ENCODE results near the gene MPL.
A peak's percentile ranks its signal among the peaks of the same experiment; 100 is the strongest.

Gene MPL

GRCh38 chr1:43337588-43337987 lies at the start of gene MPL:
MPL (plus strand) TSS chr1:43337818; CDS start chr1:43337849, 31 bp downstream.
- no peak for DNase-seq

DNA sequence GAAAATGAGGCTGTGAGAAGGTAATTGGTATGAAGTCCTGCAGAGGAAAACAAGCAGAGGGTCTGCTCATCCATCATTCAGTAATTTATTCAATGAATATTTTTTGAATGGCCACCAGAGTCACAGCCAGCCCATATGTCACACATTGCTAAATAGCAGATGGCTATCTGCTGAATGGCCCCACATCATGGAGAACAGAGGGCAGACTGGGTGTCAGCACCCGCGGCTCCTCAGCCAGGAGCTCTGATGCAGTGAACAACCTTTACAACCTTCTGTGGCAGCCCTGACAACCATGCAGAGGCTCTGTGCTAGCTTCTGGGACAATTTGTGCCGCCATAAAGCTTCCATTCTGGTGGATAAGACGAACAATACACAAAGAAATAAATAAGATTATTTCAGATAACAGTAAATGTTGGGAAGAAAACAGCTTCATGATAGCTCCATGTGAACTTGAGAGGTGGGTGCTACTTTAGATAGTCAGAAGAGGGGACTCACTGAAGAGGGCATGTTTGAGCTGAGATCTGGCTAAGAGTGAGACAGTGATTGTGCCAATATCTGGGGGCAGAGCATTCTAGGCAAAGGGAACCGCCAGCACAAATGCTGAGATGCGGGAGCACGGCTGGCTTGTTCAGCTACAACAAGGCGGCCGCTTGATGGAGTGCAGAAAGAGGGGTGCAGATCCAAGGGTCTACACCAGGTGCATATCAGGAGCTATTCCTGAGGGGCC lies 49.4 kb upstream of the MPL start:
- no peak for DNase-seq

GRCh38 chr1:43288785-43289706 lies 48.6 kb upstream of the MPL start:
- no peak for DNase-seq

GRCh38 chr1:43292216-43292615 lies 45.4 kb upstream of the MPL start:
- no peak for DNase-seq

- DNase-seq = no peak
Observed at GRCh38 chr1:43292679-43293078, 44.9 kb upstream of the MPL start.

DNA sequence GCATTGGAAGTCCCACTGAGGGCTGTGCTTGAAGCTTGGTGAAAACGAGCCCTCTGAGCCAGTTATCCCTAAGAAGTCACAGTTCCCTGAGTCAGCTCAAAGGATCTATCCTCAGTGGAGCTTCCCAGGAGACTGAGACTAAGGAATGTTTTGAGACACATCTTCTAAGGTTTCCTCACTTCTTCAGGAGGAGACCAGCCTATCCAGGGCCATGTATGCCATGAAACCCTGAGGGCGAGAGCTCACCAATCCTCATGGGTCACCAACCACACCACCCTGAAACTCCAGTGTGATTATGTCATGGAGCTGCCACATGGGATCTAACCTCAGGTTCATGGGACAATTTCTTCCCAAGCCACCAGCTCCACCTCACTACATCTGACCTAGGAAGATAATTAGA lies 44.4 kb upstream of the MPL start:
- DNase-seq = peak; percentile 58

GRCh38 chr1:43293896-43294760 lies 43.5 kb upstream of the MPL start:
- DNase-seq = peak; percentile 49

DNA sequence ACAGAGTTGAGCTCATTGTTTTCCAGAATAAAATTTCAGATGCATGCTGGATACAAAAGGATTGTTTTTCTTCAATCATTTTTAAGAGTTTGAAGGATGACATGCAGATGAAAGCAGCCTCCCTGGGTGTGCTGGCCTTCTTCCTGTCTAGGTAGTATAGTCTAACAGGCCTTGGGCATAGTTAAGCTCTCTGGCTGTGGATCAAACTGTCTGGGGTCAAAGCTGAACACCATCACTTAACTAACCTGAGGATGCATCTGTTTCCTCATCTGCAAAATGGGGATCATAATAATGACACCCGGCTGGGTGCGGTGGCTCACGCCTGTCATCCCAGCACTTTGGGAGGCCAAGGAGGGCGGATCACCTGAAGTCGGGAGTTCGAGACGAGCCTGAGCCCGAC lies 42.9 kb upstream of the MPL start:
- no peak for DNase-seq

GRCh38 chr1:43296207-43296606 lies 41.4 kb upstream of the MPL start:
- DNase-seq = no peak

- DNase-seq = no peak
Observed at GRCh38 chr1:43298055-43298454, 39.6 kb upstream of the MPL start.

GRCh38 chr1:43299101-43299500 lies 38.5 kb upstream of the MPL start:
- no peak for DNase-seq

GRCh38 chr1:43300378-43301094 lies 37.1 kb upstream of the MPL start, which contains the start of gene TIE1:
TIE1 (plus strand) TSS chr1:43300982; CDS start chr1:43301072, 90 bp downstream.
- DNase-seq = no peak

GRCh38 chr1:43302201-43302600 lies 35.4 kb upstream of the MPL start:
- DNase-seq = no peak

GRCh38 chr1:43302721-43303470 lies 34.7 kb upstream of the MPL start:
- DNase-seq = no peak

DNA sequence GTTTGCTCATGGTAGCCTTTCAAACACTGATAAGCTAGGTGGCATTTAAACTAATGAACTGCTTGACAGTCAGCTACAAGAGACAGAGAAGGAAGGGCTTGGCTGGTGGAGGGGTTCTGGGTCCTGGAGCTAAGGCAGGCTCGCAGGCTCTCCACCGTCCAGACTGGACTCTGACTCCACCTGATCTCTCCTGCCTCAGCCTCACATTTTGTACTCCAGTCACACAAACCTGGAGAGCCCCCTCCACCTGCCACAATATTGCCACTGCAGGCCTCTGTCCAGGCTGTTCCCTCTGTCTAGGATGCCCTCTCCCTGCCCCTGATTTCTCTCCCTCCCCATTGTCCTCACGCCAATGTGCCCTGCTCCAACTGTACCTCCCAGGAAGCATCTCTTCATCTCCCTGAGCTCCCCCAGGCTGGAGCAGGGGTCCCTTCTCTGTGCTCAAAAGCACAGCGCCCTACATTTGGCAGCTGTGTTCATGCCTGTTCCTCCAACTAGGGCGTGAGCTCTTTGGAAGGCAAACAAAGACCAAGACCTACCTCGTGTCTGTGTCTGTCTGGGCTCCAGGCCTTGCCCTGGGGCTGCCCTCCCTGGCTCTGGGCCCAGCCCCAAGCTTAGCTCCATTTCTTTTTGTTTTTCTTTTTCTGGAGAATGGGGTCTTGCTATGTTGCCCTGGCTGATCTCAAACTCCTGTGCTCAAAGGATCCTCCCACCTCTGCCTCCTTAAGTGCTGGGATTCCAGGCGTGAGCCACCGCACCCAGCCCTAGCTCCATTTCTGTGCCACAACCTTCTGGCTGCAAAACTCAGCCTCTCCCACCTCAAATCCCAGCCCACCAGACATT lies 33.9 kb upstream of the MPL start:
- DNase-seq = no peak

DNA sequence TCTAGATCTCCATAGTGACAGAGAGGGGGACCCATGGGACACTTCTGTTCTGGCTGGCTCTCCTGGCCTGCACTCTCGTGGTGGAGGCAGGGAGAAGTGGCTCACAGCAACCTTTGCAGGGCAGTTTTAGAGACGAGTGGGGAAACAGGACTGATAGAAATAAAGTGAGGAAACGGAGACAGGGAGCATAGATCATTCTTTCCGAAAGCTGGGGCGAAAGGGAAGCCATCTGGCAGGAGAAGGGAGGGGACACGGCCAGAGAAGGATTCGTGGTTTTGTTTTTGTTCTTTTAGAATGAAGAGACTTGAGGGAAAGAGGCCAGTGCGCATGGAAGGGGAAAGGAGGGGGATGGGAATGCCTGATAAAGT lies 33.3 kb upstream of the MPL start:
- DNase-seq = no peak

- no peak for DNase-seq
Observed at GRCh38 chr1:43304771-43305300, 32.8 kb upstream of the MPL start.

- no peak for DNase-seq
Observed at GRCh38 chr1:43305461-43305860, 32.2 kb upstream of the MPL start.

DNA sequence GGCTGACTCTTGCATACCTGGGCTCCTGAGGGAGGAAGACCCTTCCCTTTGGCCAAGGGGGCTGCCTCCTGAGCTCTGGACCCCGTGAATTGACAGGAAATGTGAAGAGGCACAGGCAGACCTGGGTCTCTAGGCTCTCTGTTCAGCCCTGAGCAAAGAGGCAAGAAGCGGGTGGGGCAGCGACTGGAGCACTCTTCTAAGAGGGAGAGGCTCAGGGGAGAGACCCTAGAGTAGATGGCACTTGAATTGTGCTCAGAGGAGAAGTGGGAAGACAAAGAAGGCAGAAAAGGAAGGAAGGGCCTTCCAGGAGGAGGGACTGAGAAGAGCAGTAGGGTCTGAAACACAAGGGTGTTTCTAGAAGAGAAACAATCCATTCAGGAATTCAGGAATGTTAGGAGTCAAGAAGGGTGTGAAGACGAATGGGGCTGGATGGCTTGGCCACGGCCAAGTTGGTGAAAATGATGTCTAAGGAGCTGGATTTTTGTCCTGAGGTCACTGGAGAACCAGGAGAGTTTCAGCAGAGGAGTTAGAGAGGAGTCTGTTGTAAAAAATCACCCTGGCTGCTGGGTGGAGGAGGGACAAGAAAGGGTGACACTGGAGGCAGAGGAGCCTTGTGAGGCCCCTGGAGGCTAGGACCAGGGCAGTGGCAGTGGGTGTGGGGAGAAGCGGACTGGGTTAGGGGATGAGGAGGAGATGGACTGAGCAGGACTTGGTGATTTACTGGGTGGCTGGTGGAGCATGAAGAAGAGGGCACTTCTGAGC lies 31.5 kb upstream of the MPL start:
- DNase-seq = no peak

Measured in EL (cell line).